GM12878 (cell line): ENCODE results near the gene DRAP1. TPM values are rescaled to one million over a fixed set of nuclear protein-coding genes. Genes with fewer than 3 reads are reported as not detected.

ENCODE experiments used
- ATAC-seq: fragments of 200-7000 bp; cut with Tn5 transposase; 3 replicates; pipeline ENCODE4 v1.9.1; 2020; ENCODE audit warnings: mild to moderate bottlenecking, moderate library complexity
- BruUV-seq: library from RNA; stranded (reverse); fragments of 400-500 nt; replicated peaks from 2 replicates; lab custom pipeline; 2021; lab: Mats Ljungman, UMichigan
- CTCF ChIA-PET: fragments of 300-600 bp; sonication (Branson Sonifier 250); formaldehyde crosslinking; extraction: SDS; loops from one replicate; lab custom pipeline; 2021; ENCODE audit warnings: inconsistent platforms; lab: Yijun Ruan, JAX
- POLR2A ChIA-PET: fragments of 350-600 bp; formaldehyde crosslinking; extraction: SDS; loops from one replicate; lab custom pipeline; 2021; ENCODE audit warnings: inconsistent platforms; lab: Charles Lee
- RAD21 ChIA-PET: fragments of 300-600 bp; sonication (Branson Sonifier 250); formaldehyde crosslinking; loops from one replicate; lab custom pipeline; 2023; ENCODE audit warnings: antibody characterized with exemption; ENCODE audit not compliant: unreplicated experiment; lab: Charles Lee
- SMC1A ChIA-PET: fragments of 300-600 bp; sonication (Branson Sonifier 250); formaldehyde crosslinking; loops from one replicate; lab custom pipeline; 2023; ENCODE audit not compliant: unreplicated experiment, uncharacterized antibody; lab: Charles Lee
- DNase-seq: peaks from one replicate; pipeline ENCODE4 v3.0.0-alpha.2; 2011; ENCODE audit warnings: low read depth, low spot score
- FAIRE-seq: peaks from 3 replicates; lab custom pipeline; 2011; peaks lifted over from hg19 to GRCh38; lab: Jason Lieb, UNC
- H2AFZ ChIP-seq: 2 replicates; pipeline ENCODE4 v1.6.0; 2011; ENCODE audit warnings: low read depth, low read length, control low read depth; ENCODE audit not compliant: control insufficient read depth
- H3K27ac ChIP-seq: 2 replicates; pipeline ENCODE4 v1.5.1; 2011; ENCODE audit warnings: control low read depth; ENCODE audit not compliant: control insufficient read depth, insufficient read depth
- H3K27me3 ChIP-seq, 2 experiments: replicated peaks in 1 of 2; 2 replicates each; pipeline versions ENCODE4 v1.6.0 to v1.6.1; 2011; ENCODE audit warnings: low read length in 1 of 2; ENCODE audit not compliant: control insufficient read depth in 2 of 2, insufficient read depth in 2 of 2
- H3K36me3 ChIP-seq, 2 experiments: 2 replicates each; pipeline ENCODE4 v1.5.1; 2011; ENCODE audit warnings: low read length in 1 of 2; ENCODE audit not compliant: control insufficient read depth in 2 of 2, insufficient read depth in 2 of 2
- H3K4me1 ChIP-seq: 2 replicates; pipeline ENCODE4 v1.6.1; 2011; ENCODE audit warnings: mild to moderate bottlenecking, low read length, moderate library complexity, mixed read lengths; ENCODE audit not compliant: control insufficient read depth, insufficient read depth
- H3K4me2 ChIP-seq: 2 replicates; pipeline ENCODE4 v1.6.0; 2011; ENCODE audit warnings: control low read depth; ENCODE audit not compliant: control insufficient read depth, insufficient read depth
- H3K4me3 ChIP-seq: fragments of 200-600 bp; sonication (generic); 2 replicates; pipeline ENCODE4 v1.5.1; 2016
- H3K79me2 ChIP-seq: 2 replicates; pipeline ENCODE4 v1.6.0; 2011; ENCODE audit warnings: low read length; ENCODE audit not compliant: control insufficient read depth, insufficient read depth
- H3K9ac ChIP-seq: 2 replicates; pipeline ENCODE4 v1.8.0; 2011; ENCODE audit warnings: low read length, control low read depth, mixed read lengths; ENCODE audit not compliant: control insufficient read depth, insufficient read depth
- H3K9me3 ChIP-seq: replicated peaks from 3 replicates; pipeline ENCODE4 v1.5.1; 2011; ENCODE audit warnings: mild to moderate bottlenecking, low read length; ENCODE audit not compliant: control insufficient read depth, insufficient read depth
- H4K20me1 ChIP-seq: 2 replicates; pipeline ENCODE4 v1.6.0; 2011; ENCODE audit not compliant: control insufficient read depth, insufficient read depth
- HDGF ChIP-seq: fragments of 450-650 bp; IDR thresholded peaks from 2 replicates; pipeline ENCODE4 v1.6.1; 2016; ENCODE audit warnings: antibody characterized with exemption
- WGBS: methylation state at CpG from one replicate; pipeline ENCODE4 v1.1.6; 2016; ENCODE audit warnings: low lambda C conversion rate; ENCODE audit not compliant: insufficient replicate concordance, insufficient coverage; ENCODE audit errors: missing lambda C conversion rate; 5-methylcytosine and 5-hydroxymethylcytosine counted together
- in situ Hi-C: fragments of 300-500 bp; cut with MboI; formaldehyde crosslinking; loops from 9 replicates; pipeline ENCODE4 v1.14.3; 2018; ENCODE audit warnings: mixed read lengths
- intact Hi-C: fragments of 100-400 bp; cut with micrococcal nuclease; formaldehyde crosslinking; loops from one replicate; pipeline ENCODE4 v1.14.2; 2022; ENCODE audit not compliant: unreplicated experiment
- polyA plus RNA-seq, 11 experiments: library from polyadenylated mRNA; depleted of rRNA in 4 of 11; unstranded in 6 of 11; stranded (reverse) in 5 of 11; fragments of >200 nt; fragmentation: Nextera tagmentation in 4 of 11; fragmentation: Illumina TruSeq in 1 of 11; extraction: Ambion mirVana in 4 of 11; extraction: Trizol in 1 of 11; gene quantifications; 1 replicate in 1 of 11; 2 replicates in 10 of 11; pipeline versions ENCODE4 v1.2.1 to v1.2.3, GENCODE V29; 2011 to 2016; ENCODE audit warnings: inconsistent platforms in 2 of 11, missing spikeins in 2 of 11, low read depth in 1 of 11
- total RNA-seq, 4 experiments: library from RNA; depleted of rRNA in 3 of 4; stranded (reverse); fragments of >200 nt in 3 of 4; fragmentation: Illumina TruSeq in 1 of 4; extraction: Trizol in 1 of 4; gene quantifications; 2 replicates each; pipeline versions ENCODE4 v1.2.1 to v1.2.3, GENCODE V29; 2013 to 2021
- TF ChIP-seq, protein P1 (sequence below): fragments of 450-650 bp; IDR thresholded peaks from 2 replicates; pipeline ENCODE4 v1.6.1; 2017; ENCODE audit warnings: antibody characterized with exemption, mild to moderate bottlenecking, moderate library complexity

Gene DRAP1
- total and polyA plus RNA-seq, 10 of the 15 experiments (the other 5 are each of a cell fraction or from before 2014, with no cell fraction given): 9.4 to 163 (median 114) TPM

DNA sequence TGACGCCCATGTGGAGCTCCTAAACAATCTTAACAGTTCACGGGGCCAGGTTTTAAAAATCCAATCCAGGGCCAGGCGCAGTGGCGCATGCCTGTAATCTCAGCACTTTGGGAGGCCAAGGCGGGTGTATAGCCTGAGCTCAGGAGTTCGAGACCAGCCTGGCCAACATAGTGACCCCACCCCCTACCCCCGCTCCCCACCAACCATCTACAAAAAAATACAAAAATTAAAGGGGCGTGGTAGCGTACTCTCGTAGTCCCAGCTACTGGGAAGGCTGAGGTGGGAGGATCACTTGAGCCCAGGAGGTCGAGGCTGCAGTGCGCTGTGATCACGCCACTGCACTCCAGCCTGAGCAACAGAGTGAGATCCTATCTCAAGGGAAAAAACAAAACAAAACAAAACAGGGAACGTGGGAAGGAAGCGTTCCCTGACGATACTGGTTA, 41.6 kb downstream of the DRAP1 start:
- H2AFZ ChIP-seq: peak overlapping the region; percentile 91
- no peak for FAIRE-seq
- in situ Hi-C loops: no loop called here
- SMC1A ChIA-PET: interaction anchor here (1.4 to 1.8 kb wide), 2 partner anchors 71 to 87 kb away, joined by 3 read pairs; partner anchors contain the start of gene CCDC85B
- peak; percentile 2; the same call in 2 of the 3 replicates for ATAC-seq
- CTCF ChIA-PET: interaction anchor here (0.8 to 4.4 kb wide), 3 partner anchors 28 to 76 kb away, joined by 3 to 30 read pairs (median 23); partner anchors contain the start of genes CCDC85B and FIBP
- H3K79me2 ChIP-seq: peaks cover 32% of the 10 kb centered on the region
- peak overlapping the region; percentile 98 for H3K9ac ChIP-seq
- no TSS peak for BruUV-seq
- H3K4me1 ChIP-seq: peaks cover 17% of the 10 kb centered on the region
- TF ChIP-seq HDGF: 0 out of 2 replicates have a peak, but pooled peaks have one; percentile 73
- TF ChIP-seq, protein P1, sequence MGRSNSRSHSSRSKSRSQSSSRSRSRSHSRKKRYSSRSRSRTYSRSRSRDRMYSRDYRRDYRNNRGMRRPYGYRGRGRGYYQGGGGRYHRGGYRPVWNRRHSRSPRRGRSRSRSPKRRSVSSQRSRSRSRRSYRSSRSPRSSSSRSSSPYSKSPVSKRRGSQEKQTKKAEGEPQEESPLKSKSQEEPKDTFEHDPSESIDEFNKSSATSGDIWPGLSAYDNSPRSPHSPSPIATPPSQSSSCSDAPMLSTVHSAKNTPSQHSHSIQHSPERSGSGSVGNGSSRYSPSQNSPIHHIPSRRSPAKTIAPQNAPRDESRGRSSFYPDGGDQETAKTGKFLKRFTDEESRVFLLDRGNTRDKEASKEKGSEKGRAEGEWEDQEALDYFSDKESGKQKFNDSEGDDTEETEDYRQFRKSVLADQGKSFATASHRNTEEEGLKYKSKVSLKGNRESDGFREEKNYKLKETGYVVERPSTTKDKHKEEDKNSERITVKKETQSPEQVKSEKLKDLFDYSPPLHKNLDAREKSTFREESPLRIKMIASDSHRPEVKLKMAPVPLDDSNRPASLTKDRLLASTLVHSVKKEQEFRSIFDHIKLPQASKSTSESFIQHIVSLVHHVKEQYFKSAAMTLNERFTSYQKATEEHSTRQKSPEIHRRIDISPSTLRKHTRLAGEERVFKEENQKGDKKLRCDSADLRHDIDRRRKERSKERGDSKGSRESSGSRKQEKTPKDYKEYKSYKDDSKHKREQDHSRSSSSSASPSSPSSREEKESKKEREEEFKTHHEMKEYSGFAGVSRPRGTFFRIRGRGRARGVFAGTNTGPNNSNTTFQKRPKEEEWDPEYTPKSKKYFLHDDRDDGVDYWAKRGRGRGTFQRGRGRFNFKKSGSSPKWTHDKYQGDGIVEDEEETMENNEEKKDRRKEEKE: no peak
- TF ChIP-seq, all 136 proteins: peak for 1
- H3K4me2 ChIP-seq: peak overlapping the region; percentile 86
- H3K4me3 ChIP-seq: peak overlapping the region; percentile 95
- ChIA-PET POLR2A (interaction anchor here (0.6 to 1.4 kb wide), 6 partner anchors 23 to 101 kb away, joined by 3 to 9 read pairs (median 3); partner anchors contain the start of genes FIBP and MUS81), RAD21 (interaction anchor here (0.6 to 1.8 kb wide), 4 partner anchors 70 to 249 kb away, joined by 3 to 8 read pairs (median 4); partner anchors contain the start of genes CCDC85B and FIBP)
- intact Hi-C loops: loop anchor here (1.0 to 2.0 kb wide), 3 partner anchors 41 to 73 kb away; partner anchors contain the start of genes BANF1, C11orf68, DRAP1 and EIF1AD
- peaks cover 11 to 18% of the 10 kb centered on the region in 2 experiments; a peak in 3 of 4 replicates for H3K36me3 ChIP-seq
- H3K9me3 ChIP-seq: no peaks in the 10 kb centered on the region
- WGBS: 36% methylated on average over 14 of the region's 16 CpGs
- H4K20me1 ChIP-seq: no peaks in the 10 kb centered on the region; the same call in 1 of the 2 replicates
- no peak for DNase-seq
- H3K27me3 ChIP-seq: no peaks in the 10 kb centered on the region
- peak overlapping the region; percentile 96 for H3K27ac ChIP-seq
